Parathyroid adenoma (tissue), 2 donors: Measurements from ENCODE around the gene TNFRSF11A.
A peak's percentile ranks its signal among the peaks of the same experiment; 100 is the strongest.

Experiments used
- H2AFZ ChIP-seq: fragments of 300-600 bp; sonication (generic); one replicate; pipeline ENCODE4 v1.7.0; 2017; ENCODE audit warnings: antibody characterized with exemption, mild to moderate bottlenecking
- H3K27ac ChIP-seq: fragments of 300-600 bp; sonication (generic); one replicate; pipeline ENCODE4 v1.7.0; 2017
- H3K27me3 ChIP-seq: fragments of 300-600 bp; sonication (generic); one replicate; pipeline ENCODE4 v1.7.0; 2017; ENCODE audit warnings: low read length; ENCODE audit not compliant: control insufficient read depth, insufficient read depth
- H3K36me3 ChIP-seq: fragments of 300-600 bp; sonication (generic); one replicate; pipeline ENCODE4 v1.7.0; 2017; ENCODE audit warnings: low read length; ENCODE audit not compliant: control insufficient read depth, insufficient read depth
- H3K4me1 ChIP-seq: fragments of 300-600 bp; sonication (generic); one replicate; pipeline ENCODE4 v1.7.0; 2017; ENCODE audit warnings: control low read depth
- H3K4me2 ChIP-seq: fragments of 300-600 bp; sonication (generic); one replicate; pipeline ENCODE4 v1.7.0; 2017; ENCODE audit warnings: low read length
- H3K4me3 ChIP-seq: fragments of 300-600 bp; sonication (generic); one replicate; pipeline ENCODE4 v1.7.0; 2017; ENCODE audit warnings: low read depth, low read length
- H3K79me2 ChIP-seq: fragments of 300-600 bp; sonication (generic); one replicate; pipeline ENCODE4 v1.7.0; 2017; ENCODE audit warnings: control low read depth
- H3K9ac ChIP-seq: fragments of 300-600 bp; sonication (generic); one replicate; pipeline ENCODE4 v1.7.0; 2017; ENCODE audit warnings: mild to moderate bottlenecking
- H3K9me3 ChIP-seq: fragments of 300-600 bp; sonication (generic); one replicate; pipeline ENCODE4 v1.7.0; 2017; ENCODE audit warnings: low read length; ENCODE audit not compliant: control insufficient read depth
- CTCF ChIP-seq: fragments of 300-600 bp; sonication (generic); IDR thresholded peaks from one replicate; pipeline ENCODE4 v1.7.0; 2017; ENCODE audit warnings: antibody characterized with exemption, mild to moderate bottlenecking
- donor health status: primary hyperparathyroidism.

Gene TNFRSF11A

GRCh38 chr18:62420513-62421209 lies 95.6 kb downstream of the TNFRSF11A start:
- Histone ChIP-seq H3K9ac (no peak overlapping the region), H3K36me3 (no peaks in the 10 kb centered on the region), H3K9me3 (no peaks in the 10 kb centered on the region), H2AFZ (peak overlapping the region; percentile 82), H3K4me2 (no peak overlapping the region), H3K27me3 (no peaks in the 10 kb centered on the region), H3K79me2 (no peaks in the 10 kb centered on the region), H3K27ac (peak overlapping the region; percentile 1), H3K4me3 (no peak overlapping the region), H3K4me1 (peaks cover 5% of the 10 kb centered on the region)
- no peak for TF ChIP-seq CTCF

GRCh38 chr18:62425465-62426190 lies 100.5 kb downstream of the TNFRSF11A start:
- TF ChIP-seq CTCF: peak; percentile 86
- Histone ChIP-seq H2AFZ (peak overlapping the region; percentile 72), H3K79me2 (no peaks in the 10 kb centered on the region), H3K4me3 (peak overlapping the region; percentile 57), H3K27ac (peak overlapping the region; percentile 46), H3K36me3 (no peaks in the 10 kb centered on the region), H3K4me2 (peak overlapping the region; percentile 83), H3K4me1 (peaks cover 4% of the 10 kb centered on the region), H3K9ac (no peak overlapping the region), H3K27me3 (no peaks in the 10 kb centered on the region), H3K9me3 (no peaks in the 10 kb centered on the region)

- no peak for TF ChIP-seq CTCF
- H3K79me2 ChIP-seq: no peaks in the 10 kb centered on the region
- no peak overlapping the region for H3K4me3 ChIP-seq
- H3K9ac ChIP-seq: no peak overlapping the region
- H3K27me3 ChIP-seq: no peaks in the 10 kb centered on the region
- H3K4me2 ChIP-seq: no peak overlapping the region
- no peak overlapping the region for H2AFZ ChIP-seq
- no peaks in the 10 kb centered on the region for H3K4me1 ChIP-seq
- no peak overlapping the region for H3K27ac ChIP-seq
- no peaks in the 10 kb centered on the region for H3K36me3 ChIP-seq
- no peaks in the 10 kb centered on the region for H3K9me3 ChIP-seq
Measured at GRCh38 chr18:62426191-62426488, 101.0 kb downstream of the TNFRSF11A start.

- H3K4me1 ChIP-seq: no peaks in the 10 kb centered on the region
- no peak overlapping the region for H3K27ac ChIP-seq
- no peaks in the 10 kb centered on the region for H3K9me3 ChIP-seq
- H2AFZ ChIP-seq: no peak overlapping the region
- no peaks in the 10 kb centered on the region for H3K79me2 ChIP-seq
- no peaks in the 10 kb centered on the region for H3K36me3 ChIP-seq
- no peaks in the 10 kb centered on the region for H3K27me3 ChIP-seq
- no peak overlapping the region for H3K4me2 ChIP-seq
- H3K9ac ChIP-seq: no peak overlapping the region
- TF ChIP-seq CTCF: no peak
- H3K4me3 ChIP-seq: no peak overlapping the region
Measured at GRCh38 chr18:62432176-62432575, 107.1 kb downstream of the TNFRSF11A start.

- H3K27ac ChIP-seq: no peak overlapping the region
- no peaks in the 10 kb centered on the region for H3K79me2 ChIP-seq
- H3K9me3 ChIP-seq: no peaks in the 10 kb centered on the region
- H3K27me3 ChIP-seq: no peaks in the 10 kb centered on the region
- H2AFZ ChIP-seq: no peak overlapping the region
- no peak overlapping the region for H3K4me2 ChIP-seq
- H3K4me1 ChIP-seq: peaks cover 2% of the 10 kb centered on the region
- H3K36me3 ChIP-seq: no peaks in the 10 kb centered on the region
- no peak overlapping the region for H3K4me3 ChIP-seq
- TF ChIP-seq CTCF: no peak
- no peak overlapping the region for H3K9ac ChIP-seq
Measured at GRCh38 chr18:62434798-62435197, 109.7 kb downstream of the TNFRSF11A start.
